K562 (cell line): ENCODE results near the gene APOBEC3A. TPM values are rescaled to one million over a fixed set of nuclear protein-coding genes. Genes with fewer than 3 reads are reported as not detected.

Experiments used
- ARHGAP35 ChIP-seq: fragments of 450-650 bp; IDR thresholded peaks from 2 replicates; pipeline ENCODE4 v1.6.1; 2018; ENCODE audit not compliant: partially characterized antibody
- ETV6 ChIP-seq, 3 experiments: fragments of 150-350 bp in 1 of 3; sonication (generic) in 1 of 3; formaldehyde crosslinking in 1 of 3; IDR thresholded peaks; 2 replicates each; pipeline versions ENCODE4 v1.6.1 to v1.8.0; 2014 to 2022; ENCODE audit warnings: borderline replicate concordance in 2 of 3, low read depth in 2 of 3, antibody characterized with exemption in 1 of 3, low read length in 1 of 3, mild to moderate bottlenecking in 1 of 3, missing genetic modification reagents in 1 of 3
- EZH2 ChIP-seq: IDR thresholded peaks from 2 replicates; pipeline ENCODE4 v1.6.1; 2012; ENCODE audit warnings: low read depth, mild to moderate bottlenecking, inconsistent platforms, low read length, borderline replicate concordance
- FOXJ3 ChIP-seq: sonication (generic); formaldehyde crosslinking; IDR thresholded peaks from 2 replicates; pipeline ENCODE4 v1.4.0; 2020; ENCODE audit warnings: mild to moderate bottlenecking, missing genetic modification reagents
- KLF10 ChIP-seq: fragments of 250-450 bp; sonication (Bioruptor Pico); IDR thresholded peaks from 2 replicates; pipeline ENCODE4 v1.6.1; 2021; ENCODE audit warnings: matching md5 sums
- NR2C1 ChIP-seq, 2 experiments: fragments of 450-650 bp; IDR thresholded peaks; 2 replicates each; pipeline ENCODE4 v1.6.1; 2017; ENCODE audit warnings: mild to moderate bottlenecking in 2 of 2, antibody characterized with exemption in 1 of 2, inconsistent platforms in 1 of 2, missing compliant biosample characterization in 1 of 2, missing genetic modification characterization in 1 of 2
- RFX7 ChIP-seq: fragments of 250-450 bp; sonication (Bioruptor Pico); IDR thresholded peaks from 2 replicates; pipeline ENCODE4 v1.5.1; 2021; ENCODE audit warnings: mild to moderate bottlenecking
- SMAD1 ChIP-seq: fragments of 150-350 bp; IDR thresholded peaks from 2 replicates; pipeline ENCODE4 v1.6.1; 2014; ENCODE audit warnings: low read length, low read depth; ENCODE audit not compliant: partially characterized antibody
- SOX6 ChIP-seq: fragments of 450-650 bp; IDR thresholded peaks from 2 replicates; pipeline ENCODE4 v1.6.1; 2014; ENCODE audit warnings: mild to moderate bottlenecking
- TARDBP ChIP-seq: fragments of 450-650 bp; IDR thresholded peaks from 2 replicates; pipeline ENCODE4 v1.6.1; 2016
- VEZF1 ChIP-seq: fragments of 200-800 bp; sonication (Bioruptor generic); IDR thresholded peaks from 2 replicates; pipeline ENCODE4 v1.6.1; 2017; ENCODE audit warnings: missing genetic modification characterization, missing compliant biosample characterization
- ZEB2 ChIP-seq: fragments of 450-650 bp; IDR thresholded peaks from 2 replicates; pipeline ENCODE4 v1.6.1; 2016
- ZNF143 ChIP-seq: sonication (generic); formaldehyde crosslinking; IDR thresholded peaks from 2 replicates; pipeline ENCODE4 v1.9.0; 2022; ENCODE audit warnings: mild to moderate bottlenecking, missing genetic modification reagents
- ZNF197 ChIP-seq: fragments of 200-800 bp; sonication (Bioruptor generic); IDR thresholded peaks from 2 replicates; pipeline ENCODE4 v1.6.1; 2016; ENCODE audit warnings: low read depth, missing genetic modification characterization, missing compliant biosample characterization
- ZNF551 ChIP-seq: fragments of 250-450 bp; sonication (Bioruptor Pico); IDR thresholded peaks from 2 replicates; pipeline ENCODE4 v1.5.0; 2021; ENCODE audit warnings: mild to moderate bottlenecking, moderate library complexity
- polyA plus RNA-seq, 8 experiments: library from polyadenylated mRNA; depleted of rRNA in 4 of 8; stranded (reverse) in 5 of 8; unstranded in 3 of 8; fragments of >200 nt; fragmentation: Nextera tagmentation in 2 of 8; fragmentation: Illumina TruSeq in 1 of 8; extraction: Ambion mirVana in 2 of 8; extraction: Trizol in 1 of 8; gene quantifications; 2 replicates each; pipeline versions ENCODE4 v1.2.1 to v1.2.3, GENCODE V29; 2011 to 2014; ENCODE audit warnings: inconsistent platforms in 1 of 8, missing spikeins in 1 of 8
- total RNA-seq, 7 experiments: library from RNA; depleted of rRNA in 6 of 7; stranded (reverse); fragments of >200 nt in 6 of 7; fragmentation: Illumina TruSeq in 2 of 7; extraction: Trizol in 2 of 7; gene quantifications; 2 replicates each; pipeline versions ENCODE4 v1.2.1 to v1.2.3, GENCODE V29; 2011 to 2021; ENCODE audit warnings: low replicate concordance in 1 of 7
- TF ChIP-seq, protein P1 (sequence below): IDR thresholded peaks from 2 replicates; pipeline ENCODE4 v1.6.1; 2012; ENCODE audit warnings: low read depth, low read length, improper control_type of control experiment, borderline replicate concordance
- TF ChIP-seq, protein P2 (sequence below): fragments of 450-650 bp; IDR thresholded peaks from 2 replicates; pipeline ENCODE4 v1.6.1; 2016

Gene APOBEC3A
- total and polyA plus RNA-seq, 9 of the 15 experiments (the other 6 are each of a cell fraction or from before 2014, with no cell fraction given) = 0.04 TPM; not detected in 8

DNA sequence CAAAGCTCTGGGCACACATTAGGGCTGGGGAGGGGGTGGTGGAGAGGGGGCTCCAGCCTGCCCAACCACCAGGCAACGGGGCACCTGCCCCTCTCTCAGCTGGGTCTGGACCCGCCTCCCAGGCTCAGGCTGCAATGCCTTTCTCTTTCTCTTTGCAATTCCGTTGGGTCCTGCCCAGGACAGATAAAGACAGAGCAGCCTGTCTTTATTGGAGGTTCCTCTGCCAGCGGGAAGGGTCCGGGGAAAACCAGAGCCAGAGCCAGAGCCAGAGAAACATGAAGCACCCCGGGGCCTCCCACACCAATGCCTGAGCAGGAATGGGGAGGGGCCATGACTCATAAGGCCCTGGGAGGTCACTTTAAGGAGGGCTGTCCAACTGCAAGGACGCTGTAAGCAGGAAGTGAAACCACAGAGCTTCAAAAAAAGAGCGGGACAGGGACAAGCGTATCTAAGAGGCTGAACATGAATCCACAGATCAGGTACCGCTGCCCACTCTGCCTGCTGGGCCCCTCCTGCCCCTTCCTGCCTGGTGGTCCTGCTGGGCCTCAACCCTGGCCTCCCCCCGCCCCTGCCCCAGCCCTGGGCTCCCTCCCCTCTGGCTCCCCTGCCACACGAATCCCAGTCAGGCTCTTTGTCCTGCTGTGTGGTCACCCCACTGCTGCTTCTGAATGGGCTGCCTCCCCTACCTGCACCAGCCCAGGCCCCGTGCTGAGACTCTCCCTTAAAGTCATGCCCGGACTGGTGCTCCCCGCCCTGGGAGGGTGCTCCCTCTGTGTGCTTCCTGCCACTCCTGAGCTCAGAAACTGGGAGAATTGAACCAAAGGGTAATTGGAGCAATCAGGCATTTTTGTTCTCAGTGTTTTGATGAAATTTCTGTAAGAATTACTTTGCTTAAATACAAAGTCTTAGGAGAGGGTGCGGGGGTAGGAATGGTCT, 24.9 kb downstream of the APOBEC3A start, which contains the start of gene APOBEC3B (continued):
- TF ChIP-seq ETV6 (IDR thresholded peaks at IDR 0.05; ENCODE audit: borderline replicate concordance in 1 of 2, low read depth in 2 of 2, low read length in 1 of 2) (no peak), ETV6 (CRISPR knock-in tag; IDR thresholded peaks at IDR 0.05; ENCODE audit: borderline replicate concordance) (no peak), NR2C1 (IDR thresholded peaks at IDR 0.05) (peak; percentile 58; the same call in 1 of the 2 replicates), NR2C1 (tag; IDR thresholded peaks at IDR 0.05) (peak; percentile 74), SMAD1 (no peak), FOXJ3 (CRISPR knock-in tag) (no peak), ZEB2 (no peak), KLF10 (CRISPR knock-in tag) (no peak), EZH2 (no peak), TARDBP (no peak), RFX7 (CRISPR knock-in tag) (no peak), VEZF1 (CRISPR knock-in tag) (peak; percentile 67; the same call in 1 of the 2 replicates), ZNF143 (CRISPR knock-in tag) (no peak), SOX6 (0 out of 2 replicates have a peak, but pooled peaks have one; percentile 45), ZNF551 (CRISPR knock-in tag) (no peak), ZNF197 (CRISPR knock-in tag) (no peak), ARHGAP35 (no peak)
- TF ChIP-seq, protein P1, sequence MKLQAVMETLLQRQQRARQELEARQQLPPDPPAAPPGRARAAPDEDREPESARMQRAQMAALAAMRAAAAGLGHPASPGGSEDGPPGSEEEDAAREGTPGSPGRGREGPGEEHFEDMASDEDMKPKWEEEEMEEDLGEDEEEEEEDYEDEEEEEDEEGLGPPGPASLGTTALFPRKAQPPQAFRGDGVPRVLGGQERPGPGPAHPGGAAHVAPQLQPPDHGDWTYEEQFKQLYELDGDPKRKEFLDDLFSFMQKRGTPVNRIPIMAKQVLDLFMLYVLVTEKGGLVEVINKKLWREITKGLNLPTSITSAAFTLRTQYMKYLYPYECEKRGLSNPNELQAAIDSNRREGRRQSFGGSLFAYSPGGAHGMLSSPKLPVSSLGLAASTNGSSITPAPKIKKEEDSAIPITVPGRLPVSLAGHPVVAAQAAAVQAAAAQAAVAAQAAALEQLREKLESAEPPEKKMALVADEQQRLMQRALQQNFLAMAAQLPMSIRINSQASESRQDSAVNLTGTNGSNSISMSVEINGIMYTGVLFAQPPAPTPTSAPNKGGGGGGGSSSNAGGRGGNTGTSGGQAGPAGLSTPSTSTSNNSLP = no peak
- TF ChIP-seq, protein P2, sequence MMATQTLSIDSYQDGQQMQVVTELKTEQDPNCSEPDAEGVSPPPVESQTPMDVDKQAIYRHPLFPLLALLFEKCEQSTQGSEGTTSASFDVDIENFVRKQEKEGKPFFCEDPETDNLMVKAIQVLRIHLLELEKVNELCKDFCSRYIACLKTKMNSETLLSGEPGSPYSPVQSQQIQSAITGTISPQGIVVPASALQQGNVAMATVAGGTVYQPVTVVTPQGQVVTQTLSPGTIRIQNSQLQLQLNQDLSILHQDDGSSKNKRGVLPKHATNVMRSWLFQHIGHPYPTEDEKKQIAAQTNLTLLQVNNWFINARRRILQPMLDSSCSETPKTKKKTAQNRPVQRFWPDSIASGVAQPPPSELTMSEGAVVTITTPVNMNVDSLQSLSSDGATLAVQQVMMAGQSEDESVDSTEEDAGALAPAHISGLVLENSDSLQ = no peak
